GM18499 (cell line): ENCODE measurements around the gene FADS3.

ENCODE experiments used
- ATAC-seq: cut with Tn5 transposase; IDR thresholded peaks from one replicate; pipeline ENCODE4 v1.9.1; 2021; ENCODE audit warnings: moderate number of reproducible peaks; ENCODE audit not compliant: insufficient read depth, unreplicated experiment

FADS3 gene

DNA sequence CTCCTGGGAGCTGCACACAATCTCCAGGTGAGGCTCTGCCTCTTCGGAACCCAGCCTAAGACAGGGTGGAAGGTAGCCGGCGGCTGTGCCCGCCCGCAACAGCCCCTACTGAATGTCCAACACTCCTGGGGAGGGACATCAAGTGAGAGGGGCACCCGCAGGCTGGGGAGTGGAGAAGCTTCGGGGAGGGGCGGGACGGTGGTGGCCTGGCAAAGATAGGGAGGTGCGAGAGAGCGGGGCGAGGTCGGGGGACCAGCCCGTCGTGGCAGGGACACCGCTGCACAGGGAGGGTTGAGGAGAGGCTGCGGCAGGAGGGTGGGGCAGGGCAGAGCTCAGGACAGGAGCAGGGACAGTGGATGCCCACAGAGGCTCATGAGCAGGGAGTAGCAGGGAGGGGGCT is 8.9 kb upstream of the FADS3 start:
- no peak for ATAC-seq

DNA sequence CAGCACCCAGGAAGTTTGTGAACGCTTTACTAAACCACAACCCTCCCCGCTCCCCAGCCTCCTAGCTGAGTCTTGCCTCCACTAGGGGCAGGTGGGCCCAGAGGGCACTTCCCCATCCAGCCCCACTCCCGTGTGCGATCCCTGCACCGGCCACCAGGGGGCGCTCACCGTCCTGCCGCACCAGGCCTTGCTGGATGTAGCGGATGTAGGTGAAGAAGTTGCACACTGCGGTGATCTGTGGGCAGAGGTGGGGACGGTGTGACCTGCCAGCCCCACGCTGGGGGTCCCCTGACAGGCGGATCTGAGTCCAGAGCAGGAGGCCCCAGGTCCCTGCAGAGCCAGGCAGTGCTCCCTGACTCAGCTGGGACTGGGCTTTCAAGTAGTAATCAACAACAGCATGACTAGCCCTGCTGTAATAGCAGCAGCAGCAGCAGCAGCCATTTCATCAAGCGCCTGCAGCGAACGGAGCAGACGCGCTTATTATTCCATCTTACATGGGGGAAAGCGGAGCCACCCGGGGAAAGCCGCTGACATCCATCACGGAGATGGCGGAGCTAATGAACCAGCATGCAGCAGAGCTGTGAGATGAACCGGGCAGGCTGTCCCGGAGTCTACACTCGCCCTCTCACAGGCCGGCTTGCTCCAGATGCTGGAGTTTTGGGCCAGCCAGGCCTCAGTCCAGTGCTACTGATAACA is 7.9 kb upstream of the FADS3 start:
- ATAC-seq, result no peak

DNA sequence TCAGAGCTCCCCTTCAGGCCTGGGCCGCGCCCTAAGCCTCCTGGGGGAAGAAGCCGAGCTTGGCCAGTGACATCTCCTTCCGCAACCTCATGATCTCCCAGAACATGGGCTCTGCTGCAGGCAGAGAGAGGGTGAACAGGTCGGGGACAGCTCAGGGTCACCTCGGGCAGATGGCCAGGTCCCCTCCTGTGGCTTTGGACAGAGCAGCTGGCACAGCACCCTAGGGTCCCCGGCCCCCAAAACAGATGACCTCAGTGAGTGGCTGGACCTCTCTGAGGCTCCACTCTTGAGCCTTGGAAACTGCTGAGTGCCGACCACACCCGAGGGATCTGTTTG is 6.9 kb upstream of the FADS3 start:
- no peak for ATAC-seq

DNA sequence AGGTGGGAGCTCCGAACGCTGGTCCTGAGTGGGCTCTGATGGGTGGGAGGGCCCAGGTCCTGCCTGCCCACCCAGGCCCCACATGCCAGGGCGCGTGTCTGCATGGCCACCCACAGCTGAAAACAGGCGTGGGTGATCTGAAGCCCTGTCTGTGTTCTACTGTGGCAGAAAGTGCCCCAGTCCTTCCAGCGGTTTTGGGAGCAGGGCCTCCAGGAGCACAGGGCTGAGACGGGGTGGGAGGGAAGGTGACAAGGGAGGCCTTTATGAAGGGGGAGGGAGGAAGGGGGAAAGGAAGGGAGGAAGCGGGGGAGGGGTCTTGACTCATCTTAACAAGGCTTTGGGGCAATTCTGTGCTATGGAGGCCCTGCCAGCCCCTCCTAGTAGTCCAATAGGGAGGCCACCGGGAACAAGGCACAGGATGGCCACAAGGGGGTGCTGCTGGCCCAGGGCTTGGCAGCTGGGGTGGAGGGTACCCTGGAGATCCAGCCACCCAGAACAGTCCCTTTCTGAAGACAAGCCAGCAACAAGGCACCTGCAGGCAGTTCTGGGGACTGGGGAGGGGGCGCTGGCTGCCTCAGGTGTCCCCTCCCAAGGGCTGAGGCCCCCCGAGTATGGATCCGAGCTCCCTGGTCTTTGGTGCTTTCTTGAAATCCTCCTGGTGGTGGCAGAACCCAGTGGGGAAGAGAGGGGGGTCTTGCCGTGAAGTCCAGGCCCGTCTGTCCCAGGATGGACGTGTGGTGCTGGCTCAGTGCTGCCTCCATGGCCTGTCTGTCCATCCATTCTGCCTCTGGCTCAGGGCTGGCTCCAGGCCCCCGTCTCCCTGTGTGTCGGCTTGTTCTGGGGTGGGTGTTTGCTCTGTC is 6.3 kb upstream of the FADS3 start:
- ATAC-seq, result no peak

DNA sequence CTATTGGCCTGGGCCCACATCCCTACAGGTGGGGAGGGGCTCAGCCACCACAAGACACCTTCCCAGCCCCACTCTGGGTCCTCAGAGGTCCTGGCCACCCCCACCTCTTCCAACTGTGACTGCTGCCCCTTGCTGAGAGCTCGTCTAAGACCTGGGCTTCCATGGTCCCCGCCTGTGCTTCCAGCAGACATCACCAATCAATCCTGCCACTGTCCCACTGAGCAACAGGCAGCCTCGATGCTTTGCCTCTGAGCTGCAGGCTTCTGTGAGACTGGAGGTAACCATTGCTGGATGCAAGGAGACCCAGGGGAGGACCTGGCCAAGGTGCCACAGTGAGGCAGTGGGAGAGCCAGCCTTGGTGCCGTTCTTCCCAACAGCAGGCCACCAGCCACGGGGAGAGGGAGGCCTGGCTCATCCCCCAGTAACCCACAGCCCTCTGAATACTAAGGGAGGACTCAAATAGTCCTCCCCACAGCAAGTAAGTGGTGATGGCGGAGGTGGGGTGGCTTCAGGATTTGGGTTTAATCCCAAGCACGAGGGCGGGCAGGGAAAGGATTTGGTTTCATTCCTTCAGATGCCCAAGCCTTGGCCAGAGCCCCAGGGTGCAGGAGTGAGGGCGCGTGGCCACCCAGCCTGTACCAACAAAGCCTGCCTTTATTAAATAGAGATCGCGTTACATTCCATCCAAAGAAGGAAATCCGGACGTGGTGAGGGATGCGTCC is 5.5 kb upstream of the FADS3 start:
- ATAC-seq, result no peak

DNA sequence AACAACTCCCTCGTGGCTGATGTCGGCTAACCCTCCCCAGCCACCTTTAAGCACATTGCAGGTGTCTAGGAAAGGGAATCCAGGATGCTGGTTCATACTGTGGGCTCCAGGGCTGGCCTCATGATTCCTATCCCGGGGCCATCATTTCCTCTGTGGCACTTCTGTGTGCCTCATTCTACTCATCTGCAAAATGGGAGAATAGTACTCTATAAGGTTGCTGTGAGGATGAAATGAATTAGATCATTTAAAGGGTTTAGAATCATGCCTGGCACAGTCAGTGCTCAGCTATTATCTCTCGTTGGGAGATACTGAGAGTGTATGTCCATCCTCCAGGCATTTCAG is 4.3 kb upstream of the FADS3 start:
- ATAC-seq, result no peak

DNA sequence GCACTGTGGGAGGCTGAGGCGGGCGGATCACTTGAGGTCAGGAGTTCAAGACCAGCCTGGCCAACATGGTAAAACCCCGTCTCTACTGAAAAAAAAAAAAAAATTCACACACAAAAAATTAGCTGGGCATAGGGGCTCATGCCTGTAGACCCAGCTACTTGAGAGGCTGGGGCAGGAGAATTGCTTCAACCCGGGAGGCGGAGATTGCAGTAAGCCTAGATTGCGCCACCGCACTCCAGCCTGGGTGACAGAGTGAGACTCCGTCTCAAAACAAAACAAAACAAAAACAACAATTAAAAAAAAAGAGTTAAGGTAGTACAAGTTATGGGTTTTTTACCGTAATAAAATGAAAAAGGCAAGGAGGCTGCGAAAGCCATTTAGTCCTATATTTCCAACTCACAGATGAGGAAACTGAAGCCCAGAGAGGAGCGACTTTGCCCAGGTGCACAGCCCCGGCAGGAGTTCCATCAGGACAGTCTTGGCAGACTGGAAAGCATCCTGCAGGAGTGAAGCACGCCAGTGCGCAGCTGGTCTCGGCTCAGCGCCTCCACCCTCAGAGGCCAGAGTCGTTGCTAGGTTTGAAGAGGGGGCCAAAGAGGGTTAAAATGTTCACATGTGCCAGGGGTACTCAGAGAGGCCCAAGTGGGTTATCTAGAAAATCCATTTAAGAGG is 3.8 kb upstream of the FADS3 start:
- no peak for ATAC-seq

DNA sequence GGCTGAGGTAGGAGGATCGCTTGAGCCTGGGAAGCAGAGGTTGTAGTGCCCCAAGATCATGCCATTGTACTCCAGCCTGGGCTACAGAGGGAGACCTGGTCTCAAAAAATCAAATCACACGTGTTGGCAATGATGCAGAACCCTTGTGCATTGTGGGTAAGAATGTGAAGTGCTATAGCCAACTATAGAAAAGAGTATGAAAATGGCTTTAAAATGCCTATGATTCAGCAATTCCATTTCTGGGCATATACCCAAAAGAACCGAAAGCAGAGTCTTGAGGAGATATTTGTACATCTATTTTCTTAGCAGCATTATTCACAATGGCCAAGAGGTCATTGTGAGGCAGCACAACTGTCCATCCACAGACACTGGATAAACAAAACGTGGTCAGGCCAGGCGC is 2.6 kb upstream of the FADS3 start:
- ATAC-seq, result no peak

DNA sequence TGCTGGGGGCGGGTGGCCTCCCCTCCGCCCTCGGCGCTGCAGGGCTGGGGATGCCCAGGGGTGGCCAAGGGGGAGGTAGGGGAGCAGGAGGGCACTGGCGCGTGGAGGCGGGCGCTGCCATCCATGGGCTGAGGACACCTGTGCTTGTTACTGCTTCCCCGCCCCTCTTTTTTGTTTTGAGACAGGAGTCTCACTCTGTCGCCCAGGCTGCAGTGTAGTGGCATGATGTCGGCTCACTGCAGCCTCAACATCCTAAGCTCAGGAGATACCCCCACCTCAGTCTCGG is 683 bp upstream of the FADS3 start:
- ATAC-seq, result no peak

DNA sequence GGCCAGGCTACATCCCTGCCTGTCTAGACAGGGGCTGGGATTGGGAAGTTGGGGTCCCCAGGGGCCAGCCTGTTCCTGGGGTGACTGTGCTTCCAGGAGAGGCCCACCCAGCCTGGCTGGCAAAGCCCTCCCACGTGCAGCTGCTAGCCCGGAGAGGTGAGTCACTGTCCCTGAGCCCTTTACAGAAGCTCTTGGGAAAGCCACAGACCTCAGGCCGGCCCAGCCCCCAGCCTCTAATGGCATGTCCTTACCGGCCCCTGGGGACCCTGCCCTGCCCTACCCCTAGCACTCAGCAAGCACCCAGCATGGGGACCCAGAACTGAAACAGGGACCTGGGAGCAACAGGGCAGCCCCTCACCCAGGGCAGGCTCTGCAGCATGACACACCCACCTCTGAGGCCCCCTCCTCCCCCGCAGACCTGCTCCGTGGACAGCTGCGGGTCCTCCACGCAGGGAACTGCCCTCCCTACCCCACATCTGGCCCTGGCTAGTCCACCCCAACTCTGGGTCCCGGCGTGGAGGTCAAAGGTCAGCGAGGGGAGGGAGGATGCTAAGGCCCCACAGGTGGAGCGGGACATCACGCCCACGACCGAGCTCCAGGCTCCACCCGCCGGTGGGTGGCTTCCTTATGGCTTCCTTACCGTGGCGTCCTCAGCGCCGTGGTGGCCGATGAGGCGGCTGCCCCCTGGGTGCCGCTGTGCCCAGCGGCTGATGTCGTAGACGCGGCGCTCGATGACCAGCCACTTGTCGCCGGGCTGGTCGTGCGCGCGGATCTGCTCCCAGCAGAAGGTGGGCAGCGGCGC is 615 bp downstream of the FADS3 start:
- no peak for ATAC-seq

DNA sequence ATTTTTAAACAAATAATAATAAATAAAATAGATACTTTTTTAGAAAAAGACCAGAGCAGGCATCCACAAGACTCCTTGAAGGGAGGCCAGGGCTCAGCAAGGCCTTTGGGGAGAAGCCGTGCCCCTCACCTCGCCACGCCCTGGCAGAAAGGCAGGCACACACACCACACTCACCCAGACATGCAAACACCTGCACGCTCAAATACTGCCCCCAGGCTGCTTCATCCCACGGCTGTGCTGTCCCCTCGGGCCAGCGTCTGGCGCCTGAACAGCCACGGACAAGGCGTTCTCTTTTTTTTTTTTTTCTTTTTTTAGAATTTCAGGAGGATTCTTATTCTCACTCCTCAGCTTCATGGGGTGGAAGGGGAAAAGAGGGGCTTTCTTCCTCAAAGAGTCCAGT is 1.5 kb downstream of the FADS3 start:
- ATAC-seq, result no peak

DNA sequence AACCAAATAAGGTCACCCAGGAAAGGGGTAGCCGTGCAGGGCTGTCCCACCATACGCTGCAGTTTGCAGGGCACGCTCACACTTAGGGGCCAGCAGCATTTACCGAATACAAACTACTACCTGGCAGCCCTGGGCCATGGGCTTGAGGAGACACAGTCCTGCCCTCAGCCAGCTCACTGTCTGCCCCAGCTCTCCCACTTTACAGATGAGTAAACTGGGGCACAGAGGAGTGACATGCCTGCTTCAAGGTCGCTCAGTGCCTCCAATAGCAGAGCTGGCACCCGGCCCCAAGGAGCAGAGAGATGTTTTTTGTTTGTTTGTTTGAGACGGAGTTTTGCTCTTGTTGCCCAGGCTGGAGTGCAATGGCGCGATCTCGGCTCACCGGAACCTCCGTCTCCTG is 2.8 kb downstream of the FADS3 start:
- no peak for ATAC-seq

DNA sequence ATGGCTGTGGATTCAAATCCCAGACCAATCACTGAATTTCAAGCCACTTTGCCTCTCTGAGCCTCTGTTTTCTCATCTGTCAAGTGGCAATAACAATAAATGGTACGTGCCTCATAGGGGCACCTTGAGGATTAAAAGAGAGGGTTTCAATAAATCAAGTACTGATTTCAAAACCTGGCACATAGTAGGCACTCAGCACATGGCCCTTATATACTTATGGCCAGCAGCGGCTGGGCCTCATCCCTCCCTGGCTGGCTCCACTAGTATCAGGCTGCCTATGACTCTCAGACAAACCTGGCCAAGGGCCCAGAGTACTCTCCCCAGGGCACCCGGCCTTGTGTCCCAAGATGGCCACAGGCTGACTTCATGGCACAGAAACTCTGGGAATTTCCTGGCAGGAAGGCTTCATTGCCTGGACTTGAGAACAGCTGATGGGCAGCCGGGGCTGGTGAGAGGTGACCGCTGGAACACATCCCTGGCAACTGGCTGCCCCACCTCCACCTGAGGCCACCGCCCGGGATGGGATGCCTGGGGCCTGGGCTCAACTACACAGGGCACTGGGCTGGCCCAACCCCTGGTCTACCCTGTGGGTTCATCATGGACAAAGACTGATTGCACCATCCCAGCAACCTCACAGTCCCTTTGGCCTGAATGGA is 3.4 kb downstream of the FADS3 start:
- ATAC-seq, result no peak

DNA sequence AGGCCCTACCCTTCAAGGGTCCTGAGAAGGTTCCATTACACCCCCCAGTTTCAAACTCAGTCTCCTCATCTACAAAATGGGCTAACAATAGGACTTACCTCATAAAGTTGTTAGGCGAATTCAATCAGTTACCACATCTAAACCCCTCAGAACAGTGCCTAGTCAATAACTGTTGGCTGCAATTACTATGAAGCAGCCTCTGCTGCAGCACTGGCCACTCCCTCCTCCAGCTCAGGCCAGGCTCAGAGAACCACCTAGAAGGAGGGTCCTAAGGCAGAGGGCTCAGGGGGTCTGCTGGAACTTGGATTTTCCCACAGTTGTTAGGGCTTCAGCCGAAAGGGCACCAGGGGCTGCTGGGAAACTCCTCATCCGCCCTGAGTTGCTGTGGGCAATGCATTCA is 4.7 kb downstream of the FADS3 start:
- ATAC-seq, result no peak

DNA sequence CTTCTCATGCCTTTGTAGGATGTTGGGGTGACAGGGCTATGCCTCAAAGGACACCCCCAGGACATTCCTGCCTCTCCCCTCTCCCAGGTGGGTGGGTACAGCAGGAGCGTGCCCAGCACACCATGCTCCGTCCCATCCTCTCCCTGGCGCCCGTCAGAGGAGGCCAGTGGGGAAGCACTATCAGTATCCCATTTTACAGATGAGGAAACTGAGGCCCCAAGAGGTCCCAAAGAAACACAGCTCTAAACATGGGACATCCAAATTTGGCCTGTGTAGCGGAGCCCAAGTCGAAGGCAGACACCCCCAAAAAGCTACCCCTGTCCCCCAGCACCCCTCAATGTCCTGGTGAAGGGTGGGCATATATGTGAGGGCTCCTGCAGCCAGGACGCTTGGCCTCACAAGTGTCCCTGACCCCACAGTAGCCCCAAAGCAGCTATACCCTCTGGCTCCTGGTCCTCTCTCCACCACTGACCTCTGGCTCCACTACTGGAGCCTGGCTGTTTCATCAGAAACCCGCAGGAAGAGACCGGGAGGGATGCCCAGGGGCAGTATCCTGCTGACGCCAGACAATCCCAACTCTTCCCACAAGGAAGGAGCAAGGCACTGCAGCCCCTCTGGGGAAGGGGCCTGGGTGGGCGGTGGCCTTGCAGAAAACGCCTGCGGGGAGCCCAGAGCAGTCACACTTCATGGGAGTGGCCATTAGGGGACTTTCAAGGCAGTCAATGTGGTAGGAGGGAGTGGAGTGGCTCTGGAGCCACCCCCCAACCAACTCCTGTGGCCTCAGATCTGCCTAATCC is 5.4 kb downstream of the FADS3 start:
- no peak for ATAC-seq

DNA sequence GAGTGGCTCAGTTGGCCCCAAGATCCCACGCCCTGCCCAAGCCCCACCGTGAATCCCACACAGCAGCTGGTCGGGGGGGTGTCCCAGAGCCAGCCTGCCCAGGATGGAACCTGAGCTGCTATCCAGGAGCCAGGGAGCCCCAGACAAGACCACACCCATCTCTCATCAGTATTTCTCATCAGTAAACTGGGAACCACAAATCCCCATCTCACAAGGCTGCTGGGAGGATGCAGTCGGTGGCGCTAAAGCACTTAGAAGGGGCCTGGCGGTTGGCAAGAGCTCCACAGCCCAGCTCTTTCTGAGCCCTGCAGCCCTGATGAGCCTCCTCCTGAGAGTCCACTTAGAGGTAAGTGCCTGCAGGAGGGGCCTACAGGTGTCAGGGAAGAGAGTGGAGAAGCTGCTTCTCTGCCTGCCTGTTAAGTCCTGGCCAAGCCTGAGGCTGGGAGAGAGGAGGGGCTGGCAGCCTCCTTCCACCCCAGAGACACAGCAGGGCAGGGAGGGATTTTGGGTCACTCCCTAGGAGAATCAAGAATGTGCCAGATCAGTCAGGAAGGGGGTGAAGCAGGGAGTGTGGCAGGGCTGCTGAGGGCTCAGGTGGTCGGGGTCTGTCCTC is 6.1 kb downstream of the FADS3 start:
- ATAC-seq, result no peak

DNA sequence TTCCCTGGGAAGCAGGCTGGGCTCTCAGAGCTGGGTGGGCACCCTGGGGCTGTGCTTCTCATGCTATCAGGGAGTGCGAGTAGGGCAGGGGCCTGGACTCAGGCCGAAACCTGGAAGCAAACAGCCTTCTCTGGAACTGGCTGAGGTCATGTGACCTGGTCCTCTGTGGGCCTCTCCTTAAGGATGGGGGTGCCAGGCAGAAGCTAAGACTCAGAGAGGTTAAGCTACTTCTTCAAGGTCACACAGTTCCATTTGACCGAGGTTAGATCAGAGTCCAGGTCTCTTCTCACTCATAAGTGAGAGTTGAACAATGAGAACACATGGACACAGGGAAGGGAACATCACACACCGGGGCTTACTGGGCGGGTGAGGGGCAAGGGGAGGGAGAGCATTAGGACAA is 7.4 kb downstream of the FADS3 start:
- ATAC-seq, result no peak

DNA sequence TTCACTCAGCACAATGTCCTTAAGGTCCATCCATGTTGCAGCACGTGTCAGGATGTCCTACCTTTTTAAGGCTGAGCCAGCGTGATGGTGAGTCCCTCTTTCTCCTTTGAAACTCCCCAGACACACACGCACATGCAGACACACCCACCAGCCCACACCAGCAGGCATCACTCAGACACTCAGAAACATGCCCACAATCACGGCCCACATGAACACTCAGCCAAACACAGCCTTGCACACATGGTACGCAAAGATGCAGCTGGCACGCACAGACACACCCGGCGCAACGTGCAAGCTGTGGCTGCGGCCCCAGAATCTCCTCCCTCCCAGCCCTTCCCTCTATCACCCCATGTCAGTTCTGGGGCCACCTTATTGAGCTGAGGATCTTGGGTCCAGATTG is 8.0 kb downstream of the FADS3 start:
- ATAC-seq, result no peak

DNA sequence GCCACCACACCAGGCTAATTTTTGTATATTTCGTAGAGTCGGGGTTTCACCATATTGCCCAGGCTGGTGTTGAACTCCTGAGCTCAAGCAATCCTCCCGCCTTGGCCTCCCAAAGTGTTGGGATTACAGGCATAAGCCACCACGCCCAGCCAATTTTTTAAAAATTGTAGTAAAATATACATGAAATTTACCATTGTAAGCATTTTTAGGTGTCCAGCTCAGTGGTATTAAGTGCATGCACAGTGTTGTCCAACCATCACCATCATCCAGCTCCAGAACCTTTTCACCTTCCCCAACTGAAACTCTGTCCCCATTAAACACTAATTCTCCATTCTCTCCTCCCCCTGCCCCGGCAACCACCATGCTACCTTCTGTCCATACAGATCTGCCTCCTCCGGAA is 8.5 kb downstream of the FADS3 start:
- ATAC-seq, result no peak
